AG08395 (cell line): Measurements from ENCODE around the gene DBN1.
"Not testable (repeated sequence)": the region's sequence is repeated elsewhere in the genome, so short reads cannot be mapped to it uniquely, and the experiment has no call there.

Source experiments
- DNase-seq: peaks from one replicate; pipeline ENCODE4 v3.0.0; 2012; ENCODE audit warnings: mixed read lengths, low spot score

The DBN1 gene

GRCh38 chr5:177429248-177430040, 44.0 kb downstream of the DBN1 start:
- no peak for DNase-seq

- DNase-seq = no peak
Observed at GRCh38 chr5:177428574-177429217, 44.7 kb downstream of the DBN1 start.

GRCh38 chr5:177427919-177428573, 45.4 kb downstream of the DBN1 start:
- DNase-seq = no peak

GRCh38 chr5:177427211-177427822, 46.1 kb downstream of the DBN1 start:
- no peak for DNase-seq

- peak; percentile 34 for DNase-seq
Observed at GRCh38 chr5:177426566-177427210, 46.7 kb downstream of the DBN1 start, which contains the start of gene GRK6. GRK6 (plus strand) TSS chr5:177426676; CDS start chr5:177426846, 170 bp downstream.

- peak; percentile 100 for DNase-seq
Observed at GRCh38 chr5:177425801-177426565, 47.5 kb downstream of the DBN1 start.

GRCh38 chr5:177425196-177425800, 48.1 kb downstream of the DBN1 start:
- no peak for DNase-seq

- DNase-seq = no peak
Observed at GRCh38 chr5:177423671-177424070, 49.8 kb downstream of the DBN1 start.

GRCh38 chr5:177421062-177421798, 52.2 kb downstream of the DBN1 start:
- DNase-seq = no peak

GRCh38 chr5:177420472-177420871, 53.0 kb downstream of the DBN1 start:
- not testable (repeated sequence) for DNase-seq

GRCh38 chr5:177419046-177419445, 54.4 kb downstream of the DBN1 start:
- peak; percentile 24 for DNase-seq

- DNase-seq = not testable (repeated sequence)
Observed at GRCh38 chr5:177417081-177417480, 56.4 kb downstream of the DBN1 start.

GRCh38 chr5:177414481-177414880, 59.0 kb downstream of the DBN1 start:
- DNase-seq = no peak

GRCh38 chr5:177412603-177413233, 60.7 kb downstream of the DBN1 start:
- no peak for DNase-seq

GRCh38 chr5:177410575-177410974, 62.9 kb downstream of the DBN1 start:
- DNase-seq = no peak

GRCh38 chr5:177409043-177409801, 64.2 kb downstream of the DBN1 start, which contains the start of gene F12:
F12 (minus strand) TSS chr5:177409564; CDS start chr5:177409527, 37 bp downstream.
- DNase-seq = no peak
